Measurements from ENCODE around the gene DUSP22.

DUSP22 gene

DNA sequence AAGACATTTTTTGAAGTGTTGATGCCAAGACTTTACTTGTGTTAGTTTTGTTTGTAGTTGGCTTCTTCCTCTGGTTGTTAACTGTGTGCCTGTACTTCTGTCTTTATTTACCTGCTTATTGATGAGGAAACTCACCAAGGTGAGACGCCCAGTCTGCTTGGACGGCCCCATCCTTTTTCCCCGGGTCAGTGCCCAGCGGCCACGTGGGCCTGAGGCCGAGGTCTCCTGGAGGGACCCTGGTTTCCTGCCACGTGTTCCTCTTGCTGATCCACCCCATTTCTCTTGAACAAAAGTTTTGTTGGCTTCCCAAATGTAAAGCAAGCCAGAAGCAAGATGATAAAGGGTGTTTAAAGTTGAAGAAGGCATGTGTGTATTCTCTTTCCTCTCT, 24.8 kb downstream of the DUSP22 start:
- Histone ChIP-seq H3K4me1 (ENCODE audit: insufficient read depth, low read length) (no peaks in the 10 kb centered on the region), H3K27ac (ENCODE audit: low read length) (no peak overlapping the region), H3K36me3 (ENCODE audit: insufficient read depth, low read depth, low read length) (no peaks in the 10 kb centered on the region), H3K27me3 (ENCODE audit: insufficient read depth, low read length) (no peaks in the 10 kb centered on the region), H3K9me3 (ENCODE audit: insufficient read depth, low read depth, low read length) (no peaks in the 10 kb centered on the region), H3K9ac (ENCODE audit: low read depth, low read length) (no peak overlapping the region), H3K4me3 (ENCODE audit: low read length) (no peak overlapping the region)

DNA sequence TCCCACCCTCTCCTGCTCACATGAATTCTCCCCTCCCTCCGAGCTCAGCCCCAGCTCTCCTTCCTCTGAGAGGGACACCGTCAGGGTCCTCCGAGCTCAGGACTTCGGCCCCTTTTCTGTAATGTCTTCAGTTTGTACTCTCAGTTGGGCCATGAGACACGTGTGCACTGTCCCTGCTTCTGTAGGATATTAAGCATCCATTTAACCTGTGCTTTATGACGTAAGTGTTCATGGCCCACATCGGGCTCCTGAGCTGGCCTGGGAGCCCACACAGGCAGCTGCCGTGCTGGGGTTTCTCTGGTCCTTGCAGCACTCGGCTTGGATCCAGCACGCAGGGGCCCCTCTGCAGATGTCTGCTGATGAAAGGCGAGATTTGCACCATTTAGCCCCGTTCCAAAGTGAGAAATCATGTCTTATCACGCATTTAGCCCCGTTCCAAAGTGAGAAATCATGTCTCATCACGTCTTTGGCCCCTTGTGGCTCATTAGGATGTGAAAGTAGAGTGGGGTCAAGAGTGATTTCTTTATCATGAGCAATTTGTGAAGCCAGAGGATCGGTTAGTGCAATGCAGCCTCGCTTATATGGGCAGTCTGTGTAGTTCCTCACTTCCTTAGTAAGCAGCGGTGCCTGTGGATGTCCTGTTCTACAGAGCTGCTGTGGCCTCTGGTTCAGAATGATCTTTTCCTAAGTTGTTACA, 25.3 kb downstream of the DUSP22 start:
- Histone ChIP-seq H3K9ac (ENCODE audit: low read depth, low read length) (no peak overlapping the region), H3K27ac (ENCODE audit: low read length) (no peak overlapping the region), H3K4me3 (ENCODE audit: low read length) (no peak overlapping the region), H3K9me3 (ENCODE audit: insufficient read depth, low read depth, low read length) (no peaks in the 10 kb centered on the region), H3K27me3 (ENCODE audit: insufficient read depth, low read length) (no peaks in the 10 kb centered on the region), H3K36me3 (ENCODE audit: insufficient read depth, low read depth, low read length) (no peaks in the 10 kb centered on the region), H3K4me1 (ENCODE audit: insufficient read depth, low read length) (no peaks in the 10 kb centered on the region)

DNA sequence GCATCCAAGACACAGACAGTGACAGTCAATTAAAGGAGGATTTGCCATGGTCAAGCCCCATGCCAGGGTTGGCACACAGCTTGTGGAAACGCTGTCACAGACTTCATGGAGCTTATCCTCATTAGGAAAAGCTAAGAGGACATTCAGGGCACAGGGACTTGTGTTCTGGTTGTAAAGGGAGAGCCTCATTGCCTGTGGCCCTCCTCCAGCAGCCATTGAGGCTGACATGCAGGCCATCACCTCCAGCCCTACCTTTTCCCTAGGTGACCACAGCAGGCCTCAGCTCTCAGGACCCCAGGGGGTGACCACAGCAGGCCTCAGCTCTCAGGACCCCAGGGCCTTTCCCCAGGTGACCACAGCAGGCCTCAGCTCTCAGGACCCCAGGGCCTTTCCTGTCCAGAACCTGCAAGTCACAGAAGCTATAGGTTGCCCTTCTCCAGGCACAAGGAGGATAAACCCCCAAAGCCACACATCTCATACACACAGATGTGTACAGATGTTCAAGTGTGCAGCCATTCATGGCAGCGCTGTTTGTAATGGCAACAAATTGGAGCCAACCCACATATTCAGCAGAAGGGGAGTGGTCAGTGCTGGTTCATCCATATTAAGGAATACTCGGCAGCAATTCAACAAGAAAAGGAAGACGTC, 26.1 kb downstream of the DUSP22 start:
- Histone ChIP-seq H3K9ac (ENCODE audit: low read depth, low read length) (no peak overlapping the region), H3K9me3 (ENCODE audit: insufficient read depth, low read depth, low read length) (no peaks in the 10 kb centered on the region), H3K4me1 (ENCODE audit: insufficient read depth, low read length) (no peaks in the 10 kb centered on the region), H3K27ac (ENCODE audit: low read length) (no peak overlapping the region), H3K4me3 (ENCODE audit: low read length) (no peak overlapping the region), H3K36me3 (ENCODE audit: insufficient read depth, low read depth, low read length) (no peaks in the 10 kb centered on the region), H3K27me3 (ENCODE audit: insufficient read depth, low read length) (no peaks in the 10 kb centered on the region)

DNA sequence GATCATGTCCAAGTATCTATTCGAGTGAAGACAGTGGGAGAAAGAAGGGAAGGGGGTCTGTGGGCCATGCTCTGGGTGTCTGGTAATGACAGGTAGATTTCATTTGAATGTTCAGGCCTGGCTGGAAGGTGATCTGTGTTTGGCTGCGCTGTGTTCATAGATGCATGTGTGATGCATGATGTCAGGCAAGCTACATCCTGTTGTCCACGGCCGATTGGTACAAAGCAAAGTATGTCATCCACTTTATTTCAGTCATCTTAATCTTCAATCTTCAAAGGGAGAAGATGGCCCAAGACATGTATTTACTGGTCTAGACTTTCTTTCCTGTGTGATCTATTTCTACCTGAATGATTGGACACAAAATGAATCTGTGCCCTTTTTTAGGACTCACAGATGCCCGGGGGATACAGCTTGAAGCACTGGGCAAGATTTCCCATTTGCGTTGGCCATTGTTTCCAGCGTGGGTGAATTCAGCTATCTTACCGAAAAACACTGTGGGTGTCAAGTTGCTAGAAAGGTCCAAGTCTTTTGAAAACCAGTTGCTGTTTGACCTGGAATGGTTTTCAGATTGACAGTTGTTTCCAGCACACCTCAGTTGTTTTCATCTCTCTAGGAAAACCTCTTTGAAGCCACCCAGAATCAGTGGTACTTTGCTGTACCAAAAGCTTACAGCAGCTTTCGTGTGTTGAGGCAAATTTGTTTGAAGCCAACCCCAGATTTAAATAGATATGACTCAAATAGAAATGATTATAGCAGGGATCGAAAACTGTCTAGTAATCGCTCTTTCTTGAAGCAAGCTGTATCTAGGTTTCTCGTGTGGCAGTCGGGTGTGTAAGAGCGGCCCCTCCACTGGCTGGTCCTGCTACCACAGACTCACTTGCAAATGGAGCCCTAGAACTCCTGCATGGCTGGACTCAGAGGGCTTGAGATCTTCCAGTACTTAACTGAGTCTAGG, 27.2 kb downstream of the DUSP22 start:
- no peaks in the 10 kb centered on the region for H3K36me3 ChIP-seq (ENCODE audit: insufficient read depth, low read depth, low read length)
- no peak overlapping the region for H3K27ac ChIP-seq (ENCODE audit: low read length)
- no peak overlapping the region for H3K9ac ChIP-seq (ENCODE audit: low read depth, low read length)
- no peaks in the 10 kb centered on the region for H3K9me3 ChIP-seq (ENCODE audit: insufficient read depth, low read depth, low read length)
- H3K27me3 ChIP-seq (ENCODE audit: insufficient read depth, low read length): no peaks in the 10 kb centered on the region
- H3K4me1 ChIP-seq (ENCODE audit: insufficient read depth, low read length): no peaks in the 10 kb centered on the region
- H3K4me3 ChIP-seq (ENCODE audit: low read length): no peak overlapping the region

DNA sequence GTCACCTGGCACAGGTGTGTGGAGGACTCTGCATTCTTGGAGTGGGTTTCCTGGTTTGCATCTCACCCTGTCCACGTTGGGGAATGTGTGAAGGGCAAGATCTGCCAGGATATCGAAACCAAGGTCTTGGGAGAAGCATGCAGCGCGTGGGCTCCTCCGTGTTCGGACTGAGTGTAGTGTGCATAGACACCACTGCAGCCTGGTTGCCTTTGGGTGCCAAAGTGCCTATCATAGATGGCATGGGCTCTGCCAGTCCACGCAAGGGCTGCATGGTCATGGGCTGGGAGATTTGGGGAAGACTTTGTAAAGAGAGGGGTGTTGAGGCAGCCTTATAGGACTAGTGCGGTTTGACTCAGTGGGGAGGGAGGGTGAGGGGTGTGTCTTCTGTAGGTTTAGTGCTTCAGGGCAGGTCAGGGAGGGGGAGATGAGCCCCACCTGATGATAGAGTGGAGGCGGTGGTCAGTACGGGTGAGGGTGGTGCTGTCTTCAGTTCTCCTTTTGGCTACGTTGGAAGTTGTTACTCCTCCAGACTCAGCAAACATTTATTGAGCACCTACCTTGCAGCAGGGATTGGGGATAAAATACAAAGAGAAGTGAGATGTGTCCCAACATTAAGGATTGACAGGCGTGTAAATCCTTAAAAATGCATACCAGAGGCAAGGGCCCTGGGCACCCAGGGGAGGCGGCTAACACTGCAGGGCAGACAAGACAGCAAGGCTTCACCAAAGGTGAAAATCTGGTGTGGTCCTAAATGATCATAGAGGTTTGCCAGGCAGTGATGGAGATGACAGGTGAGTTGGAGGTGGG, 28.3 kb downstream of the DUSP22 start:
- no peaks in the 10 kb centered on the region for H3K4me1 ChIP-seq (ENCODE audit: insufficient read depth, low read length)
- H3K9ac ChIP-seq (ENCODE audit: low read depth, low read length): no peak overlapping the region
- no peaks in the 10 kb centered on the region for H3K9me3 ChIP-seq (ENCODE audit: insufficient read depth, low read depth, low read length)
- no peak overlapping the region for H3K4me3 ChIP-seq (ENCODE audit: low read length)
- no peaks in the 10 kb centered on the region for H3K36me3 ChIP-seq (ENCODE audit: insufficient read depth, low read depth, low read length)
- H3K27ac ChIP-seq (ENCODE audit: low read length): no peak overlapping the region
- H3K27me3 ChIP-seq (ENCODE audit: insufficient read depth, low read length): no peaks in the 10 kb centered on the region

DNA sequence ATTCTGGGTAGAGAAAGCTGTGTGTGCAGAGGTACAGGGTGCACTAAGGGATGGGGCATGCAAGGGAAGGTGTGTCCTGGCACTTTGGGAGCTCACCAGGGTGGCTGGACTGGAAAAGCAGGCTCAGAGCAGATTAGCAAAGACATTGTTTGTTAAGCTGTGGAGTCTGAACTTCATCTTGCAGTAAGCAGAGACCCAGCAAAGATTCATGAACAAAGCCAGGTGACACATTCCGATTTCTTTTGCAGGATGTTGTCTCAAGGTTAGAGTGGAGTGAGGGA, 28.8 kb downstream of the DUSP22 start:
- no peaks in the 10 kb centered on the region for H3K9me3 ChIP-seq (ENCODE audit: insufficient read depth, low read depth, low read length)
- no peak overlapping the region; the same call in 1 of the 2 replicates for H3K9ac ChIP-seq (ENCODE audit: low read depth, low read length)
- no peaks in the 10 kb centered on the region for H3K36me3 ChIP-seq (ENCODE audit: insufficient read depth, low read depth, low read length)
- no peaks in the 10 kb centered on the region for H3K4me1 ChIP-seq (ENCODE audit: insufficient read depth, low read length)
- H3K4me3 ChIP-seq (ENCODE audit: low read length): no peak overlapping the region
- H3K27ac ChIP-seq (ENCODE audit: low read length): no peak overlapping the region
- H3K27me3 ChIP-seq (ENCODE audit: insufficient read depth, low read length): no peaks in the 10 kb centered on the region

DNA sequence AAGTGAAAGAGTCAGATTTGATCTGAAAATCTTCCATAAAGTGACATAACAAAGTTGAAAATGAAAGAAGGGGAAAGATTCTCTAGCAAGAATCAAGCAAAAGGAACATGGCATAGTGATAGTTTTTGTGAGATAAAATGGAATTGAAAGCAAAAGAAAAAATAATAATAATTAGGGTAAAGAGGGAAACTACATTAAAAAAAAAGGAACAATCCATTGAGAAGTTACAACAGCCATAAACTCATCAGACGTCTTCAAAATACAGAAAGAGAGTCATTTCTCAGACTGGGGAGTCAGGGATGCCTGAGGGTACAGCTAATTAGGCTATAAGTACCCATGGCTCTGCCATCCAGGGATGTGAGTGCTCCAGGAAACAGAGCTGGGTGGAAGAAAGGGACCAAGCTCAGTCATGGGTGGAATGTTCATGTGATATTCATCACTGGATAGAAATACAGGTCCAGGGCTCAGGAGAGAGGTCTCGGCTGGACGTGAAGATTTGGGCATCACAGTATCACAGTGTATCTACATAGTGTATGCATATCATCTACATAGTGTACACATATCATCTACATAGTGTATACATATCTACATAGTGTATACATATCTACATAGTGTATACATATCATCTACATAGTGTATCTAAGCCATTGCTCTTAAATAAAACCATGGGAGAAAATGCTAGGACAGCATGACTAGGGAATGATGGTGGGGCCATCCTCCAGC, 29.4 kb downstream of the DUSP22 start:
- Histone ChIP-seq H3K27me3 (ENCODE audit: insufficient read depth, low read length) (no peaks in the 10 kb centered on the region), H3K4me3 (ENCODE audit: low read length) (no peak overlapping the region), H3K9me3 (ENCODE audit: insufficient read depth, low read depth, low read length) (no peaks in the 10 kb centered on the region), H3K36me3 (ENCODE audit: insufficient read depth, low read depth, low read length) (no peaks in the 10 kb centered on the region; the same call in 1 of the 2 replicates), H3K4me1 (ENCODE audit: insufficient read depth, low read length) (no peaks in the 10 kb centered on the region), H3K9ac (ENCODE audit: low read depth, low read length) (no peak overlapping the region), H3K27ac (ENCODE audit: low read length) (no peak overlapping the region)

DNA sequence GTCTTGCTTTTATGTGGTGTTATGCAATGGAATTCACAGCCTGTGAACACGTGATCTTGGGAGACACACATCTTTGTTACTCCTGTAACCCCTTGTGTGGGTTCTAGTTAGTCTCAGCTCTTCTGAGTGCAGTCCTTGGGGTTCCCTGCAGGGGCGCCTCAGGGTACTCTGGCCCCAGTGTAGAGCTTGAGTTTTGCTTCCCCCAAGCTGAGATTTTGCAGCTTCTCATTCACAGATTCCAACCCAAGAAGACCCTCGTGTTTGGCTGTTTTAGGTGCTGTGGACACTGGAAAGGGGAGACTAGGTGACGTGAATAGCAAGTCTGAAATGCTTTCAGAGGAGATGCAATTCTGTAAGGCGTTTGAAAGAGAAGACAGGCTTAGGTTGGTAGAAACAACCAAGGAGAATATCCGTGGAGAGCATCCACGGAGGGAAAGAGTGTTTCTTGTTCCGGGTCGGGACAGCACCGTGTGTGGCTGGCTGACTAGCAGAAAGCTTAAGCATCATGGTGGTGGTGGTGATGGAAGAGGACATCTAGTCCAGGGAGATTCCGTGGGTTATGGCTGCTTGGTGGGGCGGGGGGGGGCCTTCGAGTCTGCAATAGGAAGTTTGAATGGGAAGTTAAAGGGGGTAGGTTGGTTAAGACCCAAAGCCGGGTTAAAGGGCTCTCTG, 30.1 kb downstream of the DUSP22 start:
- no peaks in the 10 kb centered on the region for H3K4me1 ChIP-seq (ENCODE audit: insufficient read depth, low read length)
- no peaks in the 10 kb centered on the region for H3K27me3 ChIP-seq (ENCODE audit: insufficient read depth, low read length)
- H3K27ac ChIP-seq (ENCODE audit: low read length): no peak overlapping the region
- H3K36me3 ChIP-seq (ENCODE audit: insufficient read depth, low read depth, low read length): no peaks in the 10 kb centered on the region; the same call in 1 of the 2 replicates
- H3K4me3 ChIP-seq (ENCODE audit: low read length): no peak overlapping the region
- H3K9ac ChIP-seq (ENCODE audit: low read depth, low read length): no peak overlapping the region
- no peaks in the 10 kb centered on the region for H3K9me3 ChIP-seq (ENCODE audit: insufficient read depth, low read depth, low read length)

DNA sequence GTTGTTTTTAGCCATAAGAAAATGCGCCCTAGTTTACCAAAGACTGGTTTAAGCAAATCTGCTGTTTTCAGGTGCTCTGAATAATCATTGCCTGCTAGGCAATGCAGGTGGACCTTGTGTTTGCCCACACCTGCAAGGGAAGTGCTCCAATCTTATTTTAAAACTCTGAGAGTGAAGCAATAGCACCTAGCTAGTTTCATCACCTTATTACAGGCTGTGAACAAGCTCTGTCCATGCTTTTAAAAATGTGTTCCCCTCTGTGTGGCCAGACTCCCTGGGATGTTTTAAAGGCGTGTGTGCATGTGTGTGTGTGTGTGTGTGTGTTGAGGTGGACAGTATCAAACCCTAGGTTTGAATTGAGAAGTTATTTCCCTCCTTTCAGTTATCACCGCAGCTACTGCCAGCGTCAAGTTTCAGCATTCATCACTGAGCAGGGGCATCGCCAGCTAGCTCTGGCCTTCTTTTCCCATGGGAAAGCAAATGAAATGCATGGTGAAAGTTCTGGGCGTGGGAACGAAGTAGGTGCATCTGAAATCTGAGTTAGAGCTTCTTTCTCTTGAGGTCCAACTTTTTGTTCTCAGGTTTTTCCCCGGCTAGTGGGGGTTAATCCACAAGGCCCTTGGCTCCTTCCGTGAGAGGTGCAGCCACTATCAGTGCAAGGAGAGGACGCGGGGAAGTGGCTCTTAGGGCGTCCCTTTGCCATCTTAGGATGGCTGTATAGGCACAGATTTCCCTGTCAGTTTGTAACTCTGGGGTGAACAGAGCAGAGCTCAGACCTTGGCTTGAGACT, 30.8 kb downstream of the DUSP22 start:
- Histone ChIP-seq H3K4me3 (ENCODE audit: low read length) (no peak overlapping the region), H3K27me3 (ENCODE audit: insufficient read depth, low read length) (no peaks in the 10 kb centered on the region), H3K9ac (ENCODE audit: low read depth, low read length) (no peak overlapping the region), H3K4me1 (ENCODE audit: insufficient read depth, low read length) (no peaks in the 10 kb centered on the region), H3K9me3 (ENCODE audit: insufficient read depth, low read depth, low read length) (no peaks in the 10 kb centered on the region), H3K36me3 (ENCODE audit: insufficient read depth, low read depth, low read length) (no peaks in the 10 kb centered on the region; the same call in 1 of the 2 replicates), H3K27ac (ENCODE audit: low read length) (no peak overlapping the region)

DNA sequence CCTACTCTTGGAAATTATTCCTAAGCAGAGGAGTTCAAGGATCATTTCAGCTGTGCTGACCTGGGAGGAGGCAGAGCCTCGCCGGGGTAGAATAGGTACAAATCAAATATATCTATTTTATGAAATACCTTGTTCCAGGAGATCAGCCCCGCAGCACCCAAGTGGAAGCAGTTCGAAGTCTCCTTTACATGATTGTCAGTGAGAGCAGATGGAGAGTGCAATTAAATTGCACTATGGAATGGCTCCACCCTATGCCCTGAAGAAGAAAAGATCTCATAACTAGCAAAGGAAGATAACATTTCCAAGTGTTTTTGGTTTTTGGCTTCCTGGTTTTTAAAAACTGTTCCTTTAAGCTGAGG, 31.4 kb downstream of the DUSP22 start:
- no peak overlapping the region for H3K27ac ChIP-seq (ENCODE audit: low read length)
- no peaks in the 10 kb centered on the region for H3K27me3 ChIP-seq (ENCODE audit: insufficient read depth, low read length)
- no peak overlapping the region for H3K9ac ChIP-seq (ENCODE audit: low read depth, low read length)
- no peaks in the 10 kb centered on the region for H3K9me3 ChIP-seq (ENCODE audit: insufficient read depth, low read depth, low read length)
- no peaks in the 10 kb centered on the region; the same call in 1 of the 2 replicates for H3K36me3 ChIP-seq (ENCODE audit: insufficient read depth, low read depth, low read length)
- no peak overlapping the region for H3K4me3 ChIP-seq (ENCODE audit: low read length)
- H3K4me1 ChIP-seq (ENCODE audit: insufficient read depth, low read length): no peaks in the 10 kb centered on the region
